ENCODE data around the gene LMTK2. TPM values are rescaled to one million over a fixed set of nuclear protein-coding genes. Genes with fewer than 3 reads are reported as not detected.
"Not testable (repeated sequence)": the region's sequence is repeated elsewhere in the genome, so short reads cannot be mapped to it uniquely, and the experiment has no call there.

LMTK2 gene
- total RNA-seq, 1 donor from 2014 or later = 32.5 TPM

- DNase-seq (ENCODE audit: low spot score) = no peak
- Mint-ChIP-seq H3K9me3 (ENCODE audit: unreplicated experiment) (no peaks in the 10 kb centered on the region), H3K36me3 (ENCODE audit: low read depth, unreplicated experiment) (no peaks in the 10 kb centered on the region), H3K4me1 (ENCODE audit: unreplicated experiment) (peaks cover 65% of the 10 kb centered on the region), H3K27ac (ENCODE audit: unreplicated experiment) (no peak overlapping the region), H3K27me3 (ENCODE audit: unreplicated experiment) (peaks cover 7% of the 10 kb centered on the region), H3K4me3 (ENCODE audit: unreplicated experiment) (no peak overlapping the region)
- TF ChIP-seq CTCF (IDR thresholded peaks at IDR 0.05; ENCODE audit: unreplicated experiment) = no peak
These were observed 13.9 kb downstream of the LMTK2 start for GRCh38 chr7:98120559-98120958.

GRCh38 chr7:98121388-98121787 lies 14.7 kb downstream of the LMTK2 start:
- H3K9me3 Mint-ChIP-seq (ENCODE audit: unreplicated experiment); DNase-seq (ENCODE audit: low spot score); H3K4me3 Mint-ChIP-seq (ENCODE audit: unreplicated experiment); H3K36me3 Mint-ChIP-seq (ENCODE audit: low read depth, unreplicated experiment); H3K27me3 Mint-ChIP-seq (ENCODE audit: unreplicated experiment); H3K27ac Mint-ChIP-seq (ENCODE audit: unreplicated experiment): not testable (repeated sequence)
- H3K4me1 Mint-ChIP-seq (ENCODE audit: unreplicated experiment) = peaks cover 69% of the 10 kb centered on the region

- TF ChIP-seq CTCF (IDR thresholded peaks at IDR 0.05; ENCODE audit: unreplicated experiment) = no peak
- peaks cover 61% of the 10 kb centered on the region for H3K4me1 Mint-ChIP-seq (ENCODE audit: unreplicated experiment)
- no peaks in the 10 kb centered on the region for H3K9me3 Mint-ChIP-seq (ENCODE audit: unreplicated experiment)
- H3K27ac Mint-ChIP-seq (ENCODE audit: unreplicated experiment) = peak overlapping the region; percentile 96
- peaks cover 1% of the 10 kb centered on the region for H3K27me3 Mint-ChIP-seq (ENCODE audit: unreplicated experiment)
- H3K36me3 Mint-ChIP-seq (ENCODE audit: low read depth, unreplicated experiment) = no peaks in the 10 kb centered on the region
- no peak for DNase-seq (ENCODE audit: low spot score)
- H3K4me3 Mint-ChIP-seq (ENCODE audit: unreplicated experiment) = no peak overlapping the region
These were observed 16.7 kb downstream of the LMTK2 start for GRCh38 chr7:98123365-98123696.

GRCh38 chr7:98125759-98126158 lies 19.1 kb downstream of the LMTK2 start:
- DNase-seq (ENCODE audit: low spot score) = no peak
- no peak for TF ChIP-seq CTCF (IDR thresholded peaks at IDR 0.05; ENCODE audit: unreplicated experiment)
- no peaks in the 10 kb centered on the region for H3K9me3 Mint-ChIP-seq (ENCODE audit: unreplicated experiment)
- no peak overlapping the region for H3K4me3 Mint-ChIP-seq (ENCODE audit: unreplicated experiment)
- H3K27ac Mint-ChIP-seq (ENCODE audit: unreplicated experiment) = no peak overlapping the region
- H3K36me3 Mint-ChIP-seq (ENCODE audit: low read depth, unreplicated experiment) = no peaks in the 10 kb centered on the region
- peaks cover 4% of the 10 kb centered on the region for H3K27me3 Mint-ChIP-seq (ENCODE audit: unreplicated experiment)
- peaks cover 53% of the 10 kb centered on the region for H3K4me1 Mint-ChIP-seq (ENCODE audit: unreplicated experiment)

GRCh38 chr7:98126311-98127142 lies 19.9 kb downstream of the LMTK2 start:
- Mint-ChIP-seq H3K9me3 (ENCODE audit: unreplicated experiment) (no peaks in the 10 kb centered on the region), H3K27ac (ENCODE audit: unreplicated experiment) (no peak overlapping the region), H3K36me3 (ENCODE audit: low read depth, unreplicated experiment) (no peaks in the 10 kb centered on the region), H3K4me1 (ENCODE audit: unreplicated experiment) (peaks cover 60% of the 10 kb centered on the region), H3K27me3 (ENCODE audit: unreplicated experiment) (peaks cover 7% of the 10 kb centered on the region), H3K4me3 (ENCODE audit: unreplicated experiment) (no peak overlapping the region)
- TF ChIP-seq CTCF (IDR thresholded peaks at IDR 0.05; ENCODE audit: unreplicated experiment) = no peak
- DNase-seq (ENCODE audit: low spot score) = no peak
